Neural progenitor cell (in vitro differentiated cells): ENCODE measurements around the gene CSTF1. TPM values are rescaled to one million over a fixed set of nuclear protein-coding genes. Genes with fewer than 3 reads are reported as not detected.

ENCODE experiments used
- DNase-seq: peaks from one replicate; pipeline ENCODE4 v3.0.0-alpha.2; 2016; ENCODE audit warnings: low spot score
- H2AFZ ChIP-seq: fragments of 200-600 bp; sonication (generic); replicated peaks from 2 replicates; pipeline ENCODE4 v1.6.1; 2016; ENCODE audit warnings: antibody characterized with exemption
- H3F3A ChIP-seq: fragments of 200-600 bp; sonication (generic); 2 replicates; pipeline ENCODE4 v1.6.1; 2016; ENCODE audit warnings: antibody characterized with exemption, low read depth
- H3K27ac ChIP-seq: fragments of 200-600 bp; sonication (generic); 2 replicates; pipeline ENCODE4 v1.5.1; 2016; ENCODE audit warnings: mild to moderate bottlenecking
- H3K27me3 ChIP-seq: fragments of 200-600 bp; sonication (generic); 2 replicates; pipeline ENCODE4 v1.6.1; 2016; ENCODE audit warnings: mild to moderate bottlenecking, moderate library complexity
- H3K36me3 ChIP-seq: fragments of 200-600 bp; sonication (generic); 2 replicates; pipeline ENCODE4 v1.5.1; 2016
- H3K4me1 ChIP-seq: fragments of 200-600 bp; sonication (generic); 2 replicates; pipeline ENCODE4 v1.6.1; 2016; ENCODE audit warnings: mixed run types
- H3K4me2 ChIP-seq: fragments of 200-600 bp; sonication (generic); 2 replicates; pipeline ENCODE4 v1.6.1; 2016
- H3K4me3 ChIP-seq: fragments of 200-600 bp; sonication (generic); 2 replicates; pipeline ENCODE4 v1.5.1; 2016
- H3K79me2 ChIP-seq: fragments of 200-600 bp; sonication (generic); 2 replicates; pipeline ENCODE4 v1.6.1; 2016; ENCODE audit warnings: low read depth
- H3K9ac ChIP-seq: fragments of 200-600 bp; sonication (generic); 2 replicates; pipeline ENCODE4 v1.6.1; 2016
- H3K9me3 ChIP-seq: fragments of 200-600 bp; sonication (generic); 2 replicates; pipeline ENCODE4 v1.5.1; 2016; ENCODE audit warnings: low read depth
- H4K20me1 ChIP-seq: fragments of 200-600 bp; sonication (generic); 2 replicates; pipeline ENCODE4 v1.6.1; 2016; ENCODE audit warnings: low read depth
- H3K27ac Mint-ChIP-seq: 3 replicates; pipeline ENCODE4 v1.8.0; 2021; ENCODE audit warnings: mixed read lengths
- H3K27me3 Mint-ChIP-seq: 2 replicates; pipeline ENCODE4 v1.8.0; 2022; ENCODE audit warnings: low read depth, mild to moderate bottlenecking, inconsistent platforms, moderate library complexity, mixed read lengths; ENCODE audit not compliant: insufficient read depth
- H3K36me3 Mint-ChIP-seq: 3 replicates; pipeline ENCODE4 v1.8.0; 2021; ENCODE audit warnings: mixed read lengths
- H3K4me1 Mint-ChIP-seq: 3 replicates; pipeline ENCODE4 v1.8.0; 2021; ENCODE audit warnings: mixed read lengths
- H3K4me3 Mint-ChIP-seq: 3 replicates; pipeline ENCODE4 v1.8.0; 2021; ENCODE audit warnings: mild to moderate bottlenecking, moderate library complexity, mixed read lengths
- H3K9me3 Mint-ChIP-seq: 3 replicates; pipeline ENCODE4 v1.8.0; 2020; ENCODE audit warnings: mixed read lengths
- EZH2 ChIP-seq: fragments of 200-600 bp; sonication (generic); IDR thresholded peaks from 2 replicates; pipeline ENCODE4 v1.6.1; 2017; ENCODE audit warnings: antibody characterized with exemption, mild to moderate bottlenecking, moderate library complexity
- EZH2phosphoT487 ChIP-seq: fragments of 200-600 bp; sonication (generic); IDR thresholded peaks from 2 replicates; pipeline ENCODE4 v1.6.1; 2017; ENCODE audit warnings: antibody characterized with exemption
- total RNA-seq: library from RNA; depleted of rRNA; stranded (reverse); fragments of >200 nt; gene quantifications from 2 replicates; pipeline ENCODE4 v1.2.3, GENCODE V29; 2015; ENCODE audit warnings: low replicate concordance
- TF ChIP-seq, protein P1 (sequence below): fragments of 200-600 bp; sonication (generic); IDR thresholded peaks from 2 replicates; pipeline ENCODE4 v1.5.1; 2017; ENCODE audit warnings: antibody characterized with exemption, mild to moderate bottlenecking

CSTF1 gene
- total RNA-seq, 1 donor from 2014 or later = 87.2 TPM

DNA sequence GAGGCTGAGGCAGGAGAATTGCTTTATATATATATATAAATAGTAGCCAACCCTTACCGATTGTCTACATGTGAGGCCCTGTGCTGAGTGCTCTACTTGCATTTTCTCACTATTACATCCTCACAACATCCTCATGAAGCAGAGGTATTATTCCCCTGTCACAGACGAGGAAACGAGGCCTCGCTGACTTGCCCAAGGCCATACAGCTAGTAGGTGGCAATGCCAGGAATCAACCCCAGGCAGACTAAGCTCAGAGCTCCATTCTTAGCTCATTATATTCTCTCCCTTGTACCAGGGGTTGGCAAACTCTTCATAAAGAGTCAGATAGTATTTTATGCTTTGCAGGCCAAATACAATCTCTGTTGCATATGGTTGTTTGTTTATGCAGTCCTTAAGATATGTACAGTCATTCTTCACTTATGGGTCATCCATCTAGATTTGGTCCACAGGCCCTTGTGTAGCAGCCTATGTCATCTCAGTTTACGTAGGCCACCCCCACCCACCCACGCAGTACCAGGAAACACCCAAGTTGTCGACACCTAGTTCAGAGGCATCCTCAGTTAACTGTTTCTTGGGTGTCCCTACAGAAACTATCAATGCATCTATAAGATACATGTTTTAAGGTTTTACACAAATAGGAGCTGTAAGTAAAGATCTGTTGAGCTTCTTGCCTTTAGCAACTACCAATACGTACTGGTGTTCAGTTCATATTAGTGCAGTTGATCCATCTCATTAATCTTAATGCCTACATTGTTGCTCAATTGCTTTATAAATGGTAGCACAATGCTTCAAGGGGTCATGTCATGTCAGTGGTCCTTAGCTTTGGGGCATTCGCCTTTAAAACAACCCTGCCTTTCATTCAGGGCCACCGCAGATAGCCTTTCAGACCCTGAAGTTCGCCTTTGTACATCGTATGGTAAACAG, 22.7 kb downstream of the CSTF1 start:
- DNase-seq = no peak
- Histone ChIP-seq H3K4me3 (no peak overlapping the region), H3K4me2 (no peak overlapping the region), H3K36me3 (no peaks in the 10 kb centered on the region), H3K9me3 (no peaks in the 10 kb centered on the region), H3K4me1 (no peaks in the 10 kb centered on the region), H3K79me2 (no peaks in the 10 kb centered on the region), H3K27me3 (no peaks in the 10 kb centered on the region), H3F3A (no peaks in the 10 kb centered on the region), H2AFZ (no peak overlapping the region), H4K20me1 (no peaks in the 10 kb centered on the region), H3K27ac (no peak overlapping the region), H3K9ac (no peak overlapping the region)
- Mint-ChIP-seq H3K4me3 (no peak overlapping the region), H3K9me3 (no peaks in the 10 kb centered on the region), H3K27ac (no peak overlapping the region), H3K27me3 (peaks cover 2% of the 10 kb centered on the region), H3K36me3 (no peaks in the 10 kb centered on the region), H3K4me1 (no peaks in the 10 kb centered on the region)
- TF ChIP-seq EZH2phosphoT487 (no peak), EZH2 (no peak)
- TF ChIP-seq, protein P1, sequence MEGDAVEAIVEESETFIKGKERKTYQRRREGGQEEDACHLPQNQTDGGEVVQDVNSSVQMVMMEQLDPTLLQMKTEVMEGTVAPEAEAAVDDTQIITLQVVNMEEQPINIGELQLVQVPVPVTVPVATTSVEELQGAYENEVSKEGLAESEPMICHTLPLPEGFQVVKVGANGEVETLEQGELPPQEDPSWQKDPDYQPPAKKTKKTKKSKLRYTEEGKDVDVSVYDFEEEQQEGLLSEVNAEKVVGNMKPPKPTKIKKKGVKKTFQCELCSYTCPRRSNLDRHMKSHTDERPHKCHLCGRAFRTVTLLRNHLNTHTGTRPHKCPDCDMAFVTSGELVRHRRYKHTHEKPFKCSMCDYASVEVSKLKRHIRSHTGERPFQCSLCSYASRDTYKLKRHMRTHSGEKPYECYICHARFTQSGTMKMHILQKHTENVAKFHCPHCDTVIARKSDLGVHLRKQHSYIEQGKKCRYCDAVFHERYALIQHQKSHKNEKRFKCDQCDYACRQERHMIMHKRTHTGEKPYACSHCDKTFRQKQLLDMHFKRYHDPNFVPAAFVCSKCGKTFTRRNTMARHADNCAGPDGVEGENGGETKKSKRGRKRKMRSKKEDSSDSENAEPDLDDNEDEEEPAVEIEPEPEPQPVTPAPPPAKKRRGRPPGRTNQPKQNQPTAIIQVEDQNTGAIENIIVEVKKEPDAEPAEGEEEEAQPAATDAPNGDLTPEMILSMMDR = no peak

DNA sequence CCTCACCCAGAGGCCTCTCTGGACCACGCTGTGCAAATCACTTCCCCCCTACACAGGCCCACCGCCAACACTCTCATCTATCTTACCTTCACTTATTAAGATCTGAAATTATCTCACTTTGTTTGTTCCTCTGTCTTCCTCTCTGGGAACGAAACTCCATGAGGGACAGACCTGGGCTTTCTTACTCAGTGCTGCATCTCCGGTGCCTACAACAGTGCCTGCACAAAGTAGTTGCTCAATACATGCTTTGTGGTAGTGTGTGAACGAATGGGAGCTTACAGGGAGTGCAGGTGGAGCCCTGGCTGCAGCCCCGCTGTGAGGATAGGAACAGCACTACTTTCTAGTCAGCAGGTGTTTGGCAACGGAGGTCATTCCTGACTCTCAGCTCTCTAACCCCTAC, 25.0 kb downstream of the CSTF1 start:
- no peak overlapping the region for H3K4me3 Mint-ChIP-seq
- H3K9me3 Mint-ChIP-seq = no peaks in the 10 kb centered on the region
- Histone ChIP-seq H3K79me2 (no peaks in the 10 kb centered on the region), H3K36me3 (no peaks in the 10 kb centered on the region), H3K4me3 (no peak overlapping the region), H3K27ac (no peak overlapping the region), H3K9me3 (no peaks in the 10 kb centered on the region), H3F3A (no peaks in the 10 kb centered on the region), H3K4me1 (no peaks in the 10 kb centered on the region), H3K9ac (no peak overlapping the region), H2AFZ (no peak overlapping the region), H3K4me2 (no peak overlapping the region), H3K27me3 (peaks cover 10% of the 10 kb centered on the region), H4K20me1 (no peaks in the 10 kb centered on the region)
- TF ChIP-seq EZH2phosphoT487 (no peak), EZH2 (no peak)
- TF ChIP-seq, protein P1 = no peak
- DNase-seq = no peak
- H3K36me3 Mint-ChIP-seq = no peaks in the 10 kb centered on the region
- H3K4me1 Mint-ChIP-seq = peaks cover 14% of the 10 kb centered on the region
- H3K27ac Mint-ChIP-seq = no peak overlapping the region
- no peaks in the 10 kb centered on the region for H3K27me3 Mint-ChIP-seq

DNA sequence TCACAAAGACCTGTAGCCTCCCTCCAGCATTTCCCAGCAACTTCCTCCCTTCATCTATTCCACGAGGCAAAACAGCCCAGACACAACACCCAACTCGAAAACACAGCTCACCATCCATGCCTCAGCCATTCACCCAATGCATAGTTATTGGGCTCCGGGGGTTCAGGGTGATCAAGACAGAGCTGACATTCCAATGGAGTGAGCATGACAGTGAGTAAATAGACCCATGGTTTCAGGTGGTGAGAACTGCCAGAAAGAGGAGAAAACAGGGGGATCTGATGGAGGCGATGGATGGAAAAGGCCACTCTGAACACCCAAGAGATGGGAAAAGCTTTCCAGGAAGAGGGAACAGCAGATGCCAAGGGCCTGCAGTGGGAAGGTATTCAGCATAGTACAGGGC, 25.5 kb downstream of the CSTF1 start:
- H3K4me1 Mint-ChIP-seq = peaks cover 19% of the 10 kb centered on the region
- H3F3A ChIP-seq = no peaks in the 10 kb centered on the region
- H3K4me1 ChIP-seq = no peaks in the 10 kb centered on the region
- H3K9me3 ChIP-seq = no peaks in the 10 kb centered on the region
- no peak overlapping the region for H3K4me3 ChIP-seq
- H2AFZ ChIP-seq = no peak overlapping the region
- TF ChIP-seq EZH2phosphoT487 (no peak), EZH2 (no peak)
- TF ChIP-seq, protein P1 = no peak
- no peaks in the 10 kb centered on the region for H3K36me3 Mint-ChIP-seq
- H3K4me2 ChIP-seq = no peak overlapping the region
- no peaks in the 10 kb centered on the region for H3K36me3 ChIP-seq
- H3K27me3 Mint-ChIP-seq = no peaks in the 10 kb centered on the region
- H4K20me1 ChIP-seq = no peaks in the 10 kb centered on the region
- no peak overlapping the region for H3K9ac ChIP-seq
- H3K27ac ChIP-seq = no peak overlapping the region
- no peak overlapping the region for H3K4me3 Mint-ChIP-seq
- H3K79me2 ChIP-seq = no peaks in the 10 kb centered on the region
- no peak for DNase-seq
- H3K27me3 ChIP-seq = peaks cover 14% of the 10 kb centered on the region
- no peaks in the 10 kb centered on the region for H3K9me3 Mint-ChIP-seq
- no peak overlapping the region for H3K27ac Mint-ChIP-seq
